Dendritic cell treated with granulocyte-macrophage colony-stimulating factor and Interleukin-4, amounts not matched to agents 40 ng/mL and 50 ng/mL, for 4 days (primary cell): Measurements from ENCODE around the gene EIF2D.

ENCODE experiments used
- H3K27ac Mint-ChIP-seq: one replicate; pipeline ENCODE4 v1.8.0; 2022; ENCODE audit warnings: mild to moderate bottlenecking, mixed read lengths
- H3K27me3 Mint-ChIP-seq: one replicate; pipeline ENCODE4 v1.8.0; 2022; ENCODE audit warnings: mild to moderate bottlenecking, mixed read lengths
- H3K36me3 Mint-ChIP-seq: one replicate; pipeline ENCODE4 v1.8.0; 2022; ENCODE audit warnings: low read depth, mixed read lengths
- H3K4me1 Mint-ChIP-seq: one replicate; pipeline ENCODE4 v1.8.0; 2022; ENCODE audit warnings: low read depth, mixed read lengths
- H3K4me3 Mint-ChIP-seq: one replicate; pipeline ENCODE4 v1.8.0; 2022; ENCODE audit warnings: mild to moderate bottlenecking, moderate library complexity, mixed read lengths
- H3K9me3 Mint-ChIP-seq: one replicate; pipeline ENCODE4 v1.8.0; 2022; ENCODE audit warnings: mixed read lengths
- intact Hi-C: fragments of 100-400 bp; cut with micrococcal nuclease; formaldehyde crosslinking; loops from one replicate; pipeline ENCODE4 v1.15.0; 2022

The EIF2D gene

DNA sequence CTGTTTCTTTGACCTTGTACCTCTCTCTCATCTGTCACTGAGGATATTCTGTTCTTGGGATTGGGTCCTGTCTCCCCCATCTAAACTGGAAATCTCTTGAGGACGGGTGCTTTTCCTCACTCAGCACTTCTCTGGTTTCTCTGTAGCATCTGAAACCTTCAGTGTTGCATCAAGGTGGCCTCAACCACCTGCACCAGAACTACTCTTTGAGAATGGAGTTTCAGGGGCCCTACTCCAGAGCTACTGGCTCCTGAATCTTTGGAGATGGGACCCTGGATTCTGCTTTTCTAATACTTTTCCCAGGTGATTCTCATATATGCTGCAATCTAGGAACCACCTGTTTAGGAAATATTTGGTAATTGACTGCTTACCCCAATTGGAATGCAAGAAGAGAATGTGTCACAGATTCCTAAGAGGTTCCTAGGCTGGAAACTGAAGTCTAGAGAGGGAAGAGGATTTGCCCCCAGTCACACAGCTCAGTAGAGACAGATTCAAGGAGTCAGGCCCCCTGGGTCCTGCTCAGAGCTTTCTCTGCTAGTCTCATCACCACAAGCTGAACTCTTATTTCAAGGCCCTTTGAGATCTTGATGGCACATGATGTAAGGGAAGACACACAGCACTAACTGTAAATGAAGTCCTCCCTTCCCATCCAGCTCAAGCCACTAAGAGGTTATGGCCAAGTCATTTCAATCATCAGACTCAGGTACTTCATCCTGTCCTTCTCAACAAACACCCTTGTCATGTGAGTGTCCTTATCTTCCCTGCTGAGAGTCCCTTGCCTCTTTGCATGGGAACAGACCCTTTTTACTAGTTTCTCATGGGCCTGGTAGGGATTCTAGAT, 48.7 kb downstream of the EIF2D start:
- peak overlapping the region; percentile 21 for H3K27ac Mint-ChIP-seq

DNA sequence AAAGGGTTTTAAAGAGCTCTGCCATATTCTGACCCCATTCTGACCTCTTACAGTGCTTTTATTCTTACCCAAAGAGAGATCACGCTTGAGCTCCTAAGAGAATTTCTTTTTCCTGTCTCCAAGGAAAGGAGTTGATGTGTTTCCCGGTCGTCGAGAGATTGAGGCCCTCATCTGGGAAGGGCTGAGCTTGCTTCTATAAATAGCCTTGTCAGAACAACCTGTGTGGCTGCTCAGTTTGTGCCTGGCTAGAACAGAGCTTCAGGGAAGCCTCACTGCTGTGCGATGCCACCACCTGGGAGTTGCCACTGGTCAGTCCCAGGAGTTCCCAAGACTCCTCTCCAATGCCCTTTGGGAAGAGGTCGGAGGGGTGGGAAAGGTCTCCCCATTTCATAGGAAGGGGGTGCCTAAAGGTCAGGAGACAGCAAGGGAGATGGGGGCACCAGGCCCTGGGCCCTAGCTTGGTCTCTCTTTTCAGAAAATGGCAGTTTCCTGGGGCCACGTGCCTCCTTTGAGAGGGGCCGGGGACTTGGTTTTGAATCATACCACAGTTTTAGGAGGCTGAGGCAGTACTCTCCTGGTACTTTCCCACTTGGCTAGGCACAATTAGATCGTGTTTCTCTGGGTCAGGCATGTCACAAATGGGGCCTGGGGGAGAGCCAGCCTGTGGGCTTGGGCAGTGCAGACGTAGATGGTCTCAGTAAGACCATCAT, 52.1 kb downstream of the EIF2D start:
- no peaks in the 10 kb centered on the region for H3K27me3 Mint-ChIP-seq
- H3K36me3 Mint-ChIP-seq: peaks cover 72% of the 10 kb centered on the region
- H3K4me1 Mint-ChIP-seq: peaks cover 75% of the 10 kb centered on the region
- intact Hi-C loops: no loop called here
- H3K27ac Mint-ChIP-seq: peak overlapping the region; percentile 93
- H3K9me3 Mint-ChIP-seq: no peaks in the 10 kb centered on the region
- peak overlapping the region; percentile 93 for H3K4me3 Mint-ChIP-seq

More for the DNA sequence above, 48.7 kb downstream of the EIF2D start:
- intact Hi-C loops: no loop called here
- no peaks in the 10 kb centered on the region for H3K9me3 Mint-ChIP-seq
- peak overlapping the region; percentile 30 for H3K4me3 Mint-ChIP-seq
- H3K36me3 Mint-ChIP-seq: peaks cover 91% of the 10 kb centered on the region
- peaks cover 94% of the 10 kb centered on the region for H3K4me1 Mint-ChIP-seq
- no peaks in the 10 kb centered on the region for H3K27me3 Mint-ChIP-seq

DNA sequence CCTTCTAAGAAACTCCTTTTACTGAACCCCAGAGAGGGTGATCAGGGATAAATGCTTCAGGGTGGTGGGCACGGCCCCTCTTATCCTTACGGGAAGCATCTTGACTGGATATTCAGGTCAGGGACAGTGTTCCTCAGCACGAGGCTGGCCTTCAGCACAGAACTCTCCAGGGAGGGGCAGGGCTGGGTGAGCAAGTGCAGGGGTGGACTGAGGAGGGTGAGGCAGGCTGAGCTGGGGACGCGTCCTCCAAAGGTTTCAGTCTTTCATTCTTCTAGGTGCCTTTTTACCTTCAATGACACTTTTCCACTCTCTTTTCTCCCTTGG, 52.6 kb downstream of the EIF2D start:
- Mint-ChIP-seq H3K27ac (peak overlapping the region; percentile 93), H3K27me3 (no peaks in the 10 kb centered on the region), H3K9me3 (no peaks in the 10 kb centered on the region), H3K36me3 (peaks cover 66% of the 10 kb centered on the region), H3K4me3 (peak overlapping the region; percentile 93), H3K4me1 (peaks cover 75% of the 10 kb centered on the region)
- intact Hi-C loops: loop anchor here (2.0 kb wide), 1 partner anchor 15 kb away; no protein-coding TSS in a partner anchor

DNA sequence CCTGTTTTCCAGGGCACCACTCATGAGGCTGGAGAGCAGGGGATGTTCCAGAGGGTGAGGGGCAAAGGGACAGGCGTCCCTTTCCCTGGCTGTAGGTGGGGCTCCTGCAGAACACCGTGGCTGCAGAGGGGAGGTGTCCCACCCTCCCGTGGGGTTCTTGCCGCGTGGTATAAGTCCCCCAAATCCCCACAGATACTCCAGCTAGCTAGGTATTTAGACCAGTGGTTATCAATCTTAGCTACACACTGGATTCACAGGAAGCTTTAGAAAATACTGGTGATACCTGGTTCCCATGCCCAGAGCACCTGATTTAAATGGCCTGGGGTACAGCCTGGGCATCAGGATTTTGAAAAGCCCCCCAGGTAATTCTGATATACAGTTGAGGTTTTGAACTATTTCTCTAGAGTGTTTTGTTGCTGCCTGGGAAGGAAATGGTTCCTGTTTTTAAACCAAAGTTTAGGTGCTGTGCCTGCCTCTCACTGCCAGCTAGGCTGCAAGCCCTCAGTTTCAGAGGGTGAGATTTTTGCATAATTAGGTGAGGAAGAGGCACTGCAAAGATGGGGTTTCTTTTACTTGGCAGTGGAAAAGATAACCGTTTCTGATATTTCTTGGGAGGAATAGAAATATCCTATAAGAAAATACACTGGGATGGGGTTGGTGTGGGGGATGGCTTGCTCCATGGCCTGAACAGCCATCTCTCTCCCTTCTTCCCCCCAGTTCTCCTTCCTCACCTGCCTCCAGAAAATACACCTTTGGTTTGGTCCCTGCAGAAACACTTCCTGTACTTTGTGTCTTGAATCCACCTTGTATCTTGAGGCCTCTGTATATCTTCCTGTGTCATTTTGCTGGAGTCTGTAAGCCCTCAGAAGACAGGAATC, 53.2 kb downstream of the EIF2D start:
- Mint-ChIP-seq H3K9me3 (no peaks in the 10 kb centered on the region), H3K4me1 (peaks cover 75% of the 10 kb centered on the region), H3K27me3 (no peaks in the 10 kb centered on the region), H3K36me3 (peaks cover 60% of the 10 kb centered on the region), H3K4me3 (peak overlapping the region; percentile 93), H3K27ac (peak overlapping the region; percentile 93)
- intact Hi-C loops: loop anchor here (2.0 kb wide), 1 partner anchor 16 kb away; no protein-coding TSS in a partner anchor

DNA sequence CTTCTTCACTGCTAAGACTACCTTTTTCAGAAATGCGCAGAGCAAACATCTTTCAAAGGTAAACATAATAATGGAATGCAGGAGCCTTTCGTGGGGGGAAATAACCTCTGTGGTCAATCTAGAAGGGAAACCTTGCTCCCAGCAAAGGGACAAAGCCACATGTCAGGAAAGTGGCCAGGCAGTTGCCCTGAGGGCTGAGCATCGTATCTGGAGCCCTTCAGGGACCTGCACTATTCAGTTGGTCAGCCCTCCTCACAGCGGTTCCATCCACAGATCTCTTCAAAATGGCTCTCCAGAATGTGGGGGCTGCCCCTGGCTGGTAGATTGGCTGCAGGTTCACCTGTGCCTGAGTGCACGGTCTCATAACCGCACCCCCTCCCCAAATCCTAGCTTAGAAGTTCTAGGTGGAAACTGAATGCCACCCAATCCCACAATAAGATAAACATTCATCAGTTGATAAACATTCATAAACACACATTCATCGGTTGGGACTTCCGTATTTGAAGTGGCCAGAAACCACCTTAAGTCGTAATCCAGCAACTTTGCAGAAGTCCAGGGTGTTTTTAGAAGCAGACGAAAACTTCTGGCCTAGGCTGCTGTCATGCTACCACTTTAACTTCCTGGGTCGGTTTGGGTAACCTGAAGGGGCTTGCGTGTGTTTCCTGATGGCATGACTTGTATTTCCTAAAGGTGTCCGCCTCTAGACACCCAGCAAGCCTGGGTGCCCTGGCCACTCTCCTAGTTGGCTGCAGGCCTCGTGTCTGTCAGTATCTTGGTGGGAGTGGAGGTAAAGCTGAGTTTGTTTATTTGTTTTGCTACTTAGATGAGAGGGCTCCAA, 54.4 kb downstream of the EIF2D start:
- Mint-ChIP-seq H3K27me3 (no peaks in the 10 kb centered on the region), H3K9me3 (no peaks in the 10 kb centered on the region), H3K4me3 (peak overlapping the region; percentile 93), H3K4me1 (peaks cover 71% of the 10 kb centered on the region), H3K36me3 (peaks cover 49% of the 10 kb centered on the region), H3K27ac (peak overlapping the region; percentile 93)
- intact Hi-C loops: loop anchor here (2.0 kb wide), 1 partner anchor 17 kb away; no protein-coding TSS in a partner anchor

DNA sequence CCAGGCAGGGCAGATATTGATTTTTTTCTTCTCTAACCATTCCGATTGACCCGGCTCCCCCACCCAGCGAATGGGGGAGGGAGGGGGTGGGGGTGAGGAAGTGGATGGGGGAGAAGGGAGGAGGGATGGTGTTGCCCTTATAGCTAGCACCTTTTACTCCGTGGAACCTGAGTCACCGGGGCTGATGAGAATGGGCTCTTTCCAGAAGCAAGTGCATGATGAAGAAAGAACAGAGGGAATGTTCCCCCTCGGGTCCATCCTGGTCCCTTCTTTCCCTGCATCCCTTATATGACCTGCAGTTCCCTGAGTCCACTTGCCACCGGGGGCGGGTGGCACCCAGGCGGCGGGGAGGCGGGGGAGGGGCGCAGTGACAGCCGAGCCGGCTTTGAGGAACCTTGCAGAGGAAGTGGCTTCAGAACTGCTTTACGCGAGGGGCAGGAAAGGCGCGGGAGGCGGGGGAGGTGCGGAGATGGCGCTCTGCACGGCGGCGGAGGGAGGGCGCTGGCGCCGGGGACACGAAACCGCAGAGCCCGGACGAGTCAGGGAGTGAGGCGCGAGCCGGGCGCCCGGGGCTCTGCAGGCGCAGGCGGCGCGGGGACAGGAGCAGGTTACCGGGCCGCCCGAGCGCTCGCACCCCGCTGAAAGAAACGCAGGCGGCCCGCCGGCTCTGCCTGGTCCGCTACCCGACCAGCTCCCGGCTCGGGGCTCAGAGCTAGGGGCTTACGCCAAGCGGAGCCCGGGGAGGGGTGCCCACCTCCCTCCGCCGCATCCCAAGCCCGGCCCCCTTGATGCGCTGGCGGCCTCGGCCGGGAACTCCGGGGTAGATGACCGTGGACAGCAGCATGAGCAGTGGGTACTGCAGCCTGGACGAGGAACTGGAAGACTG, 55.3 kb downstream of the EIF2D start:
- peaks cover 40% of the 10 kb centered on the region for H3K36me3 Mint-ChIP-seq
- H3K4me1 Mint-ChIP-seq: peaks cover 68% of the 10 kb centered on the region
- H3K27ac Mint-ChIP-seq: peak overlapping the region; percentile 93
- intact Hi-C loops: no loop called here
- no peaks in the 10 kb centered on the region for H3K9me3 Mint-ChIP-seq
- H3K4me3 Mint-ChIP-seq: peak overlapping the region; percentile 93
- no peaks in the 10 kb centered on the region for H3K27me3 Mint-ChIP-seq

DNA sequence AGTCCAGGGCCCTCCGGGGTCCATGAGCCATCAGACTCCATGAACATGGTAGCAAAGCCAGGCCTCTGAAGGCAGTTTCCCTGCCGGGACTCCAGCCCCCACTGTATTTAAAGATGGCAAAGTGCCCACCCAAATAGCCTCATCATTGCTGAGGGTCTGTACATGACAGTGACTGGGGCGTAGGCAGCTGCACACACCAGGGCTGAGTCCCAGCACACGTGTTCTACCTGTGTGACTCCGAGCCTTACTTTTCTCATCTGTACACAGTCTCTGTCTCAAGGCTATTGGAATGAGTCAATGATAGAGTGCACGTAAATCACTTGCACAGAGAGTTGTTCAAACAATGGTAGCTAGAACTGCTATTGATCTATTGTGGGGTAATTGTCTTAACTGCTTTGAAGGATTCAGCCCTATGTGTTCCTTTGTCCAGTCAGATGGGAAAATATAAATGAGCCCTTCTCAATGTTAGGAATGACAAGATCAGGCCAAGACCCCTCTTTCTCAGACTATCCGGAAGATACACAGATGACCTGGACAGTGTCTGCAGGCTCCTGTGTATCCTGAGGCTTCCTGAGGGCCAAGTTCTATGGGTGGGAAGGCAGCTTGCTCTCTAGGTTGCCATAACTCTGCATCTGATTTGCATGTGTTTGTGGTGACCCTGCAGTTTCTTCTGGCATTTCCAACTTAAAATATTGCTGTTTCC, 56.1 kb downstream of the EIF2D start:
- Mint-ChIP-seq H3K4me1 (peaks cover 63% of the 10 kb centered on the region), H3K9me3 (no peaks in the 10 kb centered on the region), H3K27me3 (no peaks in the 10 kb centered on the region), H3K4me3 (peak overlapping the region; percentile 93), H3K36me3 (peaks cover 32% of the 10 kb centered on the region), H3K27ac (peak overlapping the region; percentile 93)
- intact Hi-C loops: no loop called here

DNA sequence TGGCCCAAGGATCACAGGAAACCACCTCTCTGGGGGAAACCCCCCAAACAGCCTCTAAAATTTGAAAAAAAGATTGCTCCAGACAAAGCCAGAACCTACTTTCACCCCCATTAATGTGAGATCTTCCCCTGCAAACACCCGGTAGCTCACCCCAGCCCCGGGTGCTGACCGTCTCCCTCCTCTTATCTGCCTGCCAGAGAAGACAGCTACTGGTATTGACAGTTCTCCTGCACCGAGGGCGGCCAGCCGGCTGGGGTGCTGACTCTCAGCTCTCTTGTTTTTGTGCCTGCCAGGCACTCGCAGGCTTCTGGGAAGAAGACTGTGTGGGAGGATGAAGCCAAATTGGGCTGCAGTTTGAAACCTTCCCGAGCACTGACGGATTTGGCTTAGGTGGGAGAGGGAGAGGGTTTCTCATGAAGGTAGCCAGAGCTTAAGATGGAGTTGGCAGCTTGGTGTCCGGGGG, 56.8 kb downstream of the EIF2D start:
- intact Hi-C loops: no loop called here

DNA sequence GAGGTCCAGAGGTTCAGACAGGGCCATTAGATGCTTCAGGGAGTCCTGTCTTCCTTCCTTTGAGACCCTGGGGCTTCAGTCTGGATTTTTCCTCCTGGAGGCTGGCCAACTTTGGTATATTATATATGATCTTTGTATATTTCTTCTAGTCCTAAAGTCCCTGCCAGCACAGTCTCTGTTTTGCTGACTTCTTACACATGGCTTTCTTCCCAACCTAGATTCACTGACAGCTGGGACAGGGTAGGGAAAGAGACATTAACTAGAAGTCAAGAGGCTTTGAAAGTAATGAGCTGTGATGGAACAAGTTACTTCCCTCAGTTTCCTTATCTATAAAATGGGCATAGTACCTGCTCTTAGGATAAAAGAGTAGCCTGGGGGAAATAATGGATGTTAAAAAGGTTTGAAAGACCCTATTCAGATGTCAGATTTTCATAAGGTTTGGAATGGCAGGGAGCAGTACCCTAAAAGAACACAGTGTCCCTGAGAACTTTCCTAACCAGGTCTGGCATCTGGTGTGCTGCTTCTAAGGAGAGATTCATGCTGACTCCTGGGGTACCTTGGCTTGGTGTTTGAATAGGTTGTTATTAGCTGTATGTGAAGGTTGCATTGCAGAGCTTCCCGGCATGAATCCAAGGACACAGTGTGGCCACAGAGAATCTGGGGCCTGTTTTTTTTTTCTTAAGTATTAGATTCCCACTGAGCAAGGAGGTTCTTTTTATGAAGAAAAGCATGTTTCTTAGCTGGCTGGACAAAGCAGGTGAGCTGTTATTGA, 57.4 kb downstream of the EIF2D start:
- Mint-ChIP-seq H3K4me1 (peaks cover 49% of the 10 kb centered on the region), H3K4me3 (no peak overlapping the region), H3K9me3 (no peaks in the 10 kb centered on the region), H3K27me3 (no peaks in the 10 kb centered on the region), H3K36me3 (peaks cover 19% of the 10 kb centered on the region), H3K27ac (peak overlapping the region; percentile 64)
- intact Hi-C loops: no loop called here

More for the DNA sequence above, 56.8 kb downstream of the EIF2D start:
- peak overlapping the region; percentile 64 for H3K27ac Mint-ChIP-seq
- H3K4me1 Mint-ChIP-seq: peaks cover 56% of the 10 kb centered on the region
- peak overlapping the region; percentile 43 for H3K4me3 Mint-ChIP-seq
- peaks cover 25% of the 10 kb centered on the region for H3K36me3 Mint-ChIP-seq
- no peaks in the 10 kb centered on the region for H3K9me3 Mint-ChIP-seq
- H3K27me3 Mint-ChIP-seq: no peaks in the 10 kb centered on the region

DNA sequence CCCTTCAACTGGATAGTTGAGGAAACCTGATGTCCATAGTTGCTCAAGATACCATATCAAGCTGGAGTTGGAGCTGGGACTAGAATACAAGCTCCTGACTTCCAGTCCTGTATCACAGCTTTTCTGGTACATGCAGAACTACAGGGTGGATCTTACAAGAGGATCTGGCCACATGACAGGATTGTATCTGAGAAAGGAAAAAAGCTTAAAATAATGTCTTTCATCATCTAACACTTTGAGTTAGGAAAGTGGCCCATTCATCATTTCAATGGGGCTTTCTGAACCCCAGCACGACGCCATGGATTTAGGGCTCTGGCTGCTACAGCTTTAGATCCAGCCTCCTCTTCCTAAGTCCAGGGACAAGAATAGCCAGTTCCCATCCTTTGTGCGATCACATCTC, 58.1 kb downstream of the EIF2D start:
- no peak overlapping the region for H3K4me3 Mint-ChIP-seq
- H3K27me3 Mint-ChIP-seq: no peaks in the 10 kb centered on the region
- intact Hi-C loops: no loop called here
- H3K27ac Mint-ChIP-seq: no peak overlapping the region
- H3K9me3 Mint-ChIP-seq: no peaks in the 10 kb centered on the region
- H3K4me1 Mint-ChIP-seq: peaks cover 43% of the 10 kb centered on the region
- peaks cover 15% of the 10 kb centered on the region for H3K36me3 Mint-ChIP-seq

DNA sequence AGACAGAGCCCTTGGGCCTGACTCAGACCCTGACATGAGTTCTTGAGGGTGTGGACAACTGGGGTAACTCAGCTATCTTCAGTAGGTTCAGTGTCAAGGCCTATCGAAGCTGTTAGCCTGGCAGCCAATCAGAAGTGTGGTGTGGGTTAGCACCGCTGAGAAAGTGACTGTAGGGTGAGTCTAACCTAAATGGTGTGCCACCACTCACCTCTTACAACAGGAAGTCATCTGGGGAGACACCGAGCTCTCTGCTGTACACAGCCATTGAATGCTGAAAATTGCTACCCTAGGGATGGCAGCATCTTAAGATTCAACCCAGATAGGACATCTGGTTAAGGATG, 60.3 kb downstream of the EIF2D start:
- intact Hi-C loops: no loop called here
- H3K4me1 Mint-ChIP-seq: peaks cover 41% of the 10 kb centered on the region

More for the DNA sequence above, 60.3 kb downstream of the EIF2D start:
- H3K9me3 Mint-ChIP-seq: no peaks in the 10 kb centered on the region
- H3K4me3 Mint-ChIP-seq: no peak overlapping the region
- no peaks in the 10 kb centered on the region for H3K36me3 Mint-ChIP-seq
- no peaks in the 10 kb centered on the region for H3K27me3 Mint-ChIP-seq
- peak overlapping the region; percentile 7 for H3K27ac Mint-ChIP-seq
